Measurements from ENCODE around the gene EFEMP2. TPM values are rescaled to one million over a fixed set of nuclear protein-coding genes. Genes with fewer than 3 reads are reported as not detected.

Gene EFEMP2
- 0.21 to 1.0 TPM (median 0.78 TPM) in 5 replicates for total RNA-seq (2022; extraction: Qiagen RNA extraction)

GRCh38 chr11:65872586-65873317, at the start of gene EFEMP2:
Gene EFEMP2, minus strand, starts transcription at chr11:65872800. Its CDS starts 446 bp downstream, at chr11:65872354.

GRCh38 chr11:65919141-65919572, 46.6 kb upstream of the EFEMP2 start, which contains the start of gene DRAP1:
Gene DRAP1, plus strand, starts transcription at chr11:65919426. Its CDS starts 76 bp downstream, at chr11:65919502.

GRCh38 chr11:65918211-65919140, 45.9 kb upstream of the EFEMP2 start, which contains the start of gene C11orf68:
Gene C11orf68, minus strand, starts transcription at chr11:65919062. Its CDS starts 31 bp downstream, at chr11:65919031.

GRCh38 chr11:65900125-65900898, 27.7 kb upstream of the EFEMP2 start, which contains the start of gene FOSL1:
Gene FOSL1, minus strand, starts transcription at chr11:65900388. Its CDS starts 49 bp downstream, at chr11:65900339.

GRCh38 chr11:65890324-65891218, 18.0 kb upstream of the EFEMP2 start, which contains the start of gene CCDC85B:
Gene CCDC85B, plus strand, starts transcription at chr11:65890673. Its CDS starts 111 bp downstream, at chr11:65890784.

GRCh38 chr11:65888163-65888814, 15.7 kb upstream of the EFEMP2 start, which contains the start of gene FIBP:
Gene FIBP, minus strand, starts transcription at chr11:65888471. Its CDS starts 53 bp downstream, at chr11:65888418.

GRCh38 chr11:65879617-65880016, 7.0 kb upstream of the EFEMP2 start, which contains the start of gene CTSW:
Gene CTSW, plus strand, starts transcription at chr11:65879837. Its CDS starts 18 bp downstream, at chr11:65879855.

GRCh38 chr11:65860278-65861164, 12.1 kb downstream of the EFEMP2 start, which contains the start of gene MUS81:
Gene MUS81, plus strand, starts transcription at chr11:65860433. Its CDS starts 321 bp downstream, at chr11:65860754.

GRCh38 chr11:65857853-65858680, 14.5 kb downstream of the EFEMP2 start, which contains the start of gene CFL1:
Gene CFL1, minus strand, starts transcription at chr11:65858180. Its CDS starts 81 bp downstream, at chr11:65858099.

GRCh38 chr11:65833297-65834030, 39.1 kb downstream of the EFEMP2 start, which contains the start of gene SNX32:
Gene SNX32, plus strand, starts transcription at chr11:65833963. Its CDS starts 103 bp downstream, at chr11:65834066.

Other genes with a start within 250 kb of the EFEMP2 start
- gene SIPA1, start 234.7 kb downstream of the EFEMP2 start, total RNA-seq (2022; extraction: Qiagen RNA extraction): 9.4 to 16.4 TPM (median 15.6 TPM) in 5 replicates
- 58.7 to 77.6 TPM (median 77.2 TPM) in 5 replicates for gene RELA, start 209.9 kb downstream of the EFEMP2 start, total RNA-seq (2022; extraction: Qiagen RNA extraction)
- 43.0 to 54.7 TPM (median 52.9 TPM) in 5 replicates for gene KAT5, start 160.5 kb downstream of the EFEMP2 start, total RNA-seq (2022; extraction: Qiagen RNA extraction)
- gene RNASEH2C, start 152.0 kb downstream of the EFEMP2 start, total RNA-seq (2022; extraction: Qiagen RNA extraction): 22.8 to 46.0 TPM (median 44.1 TPM) in 5 replicates
- 7.5 to 12.1 TPM (median 10.0 TPM) in 5 replicates for gene AP5B1, start 91.8 kb downstream of the EFEMP2 start, total RNA-seq (2022; extraction: Qiagen RNA extraction)
- 0.05 to 0.12 TPM (median 0.08 TPM) in 5 replicates for gene OVOL1, start 85.7 kb downstream of the EFEMP2 start, total RNA-seq (2022; extraction: Qiagen RNA extraction)
- gene SNX32, start 38.8 kb downstream of the EFEMP2 start, total RNA-seq (2022; extraction: Qiagen RNA extraction): 0.03 to 0.08 TPM (median 0.04 TPM) in 3 of 5 replicates, not detected in the others
- gene CFL1, start 14.6 kb downstream of the EFEMP2 start, total RNA-seq (2022; extraction: Qiagen RNA extraction): 2,038 to 2,379 TPM (median 2,208 TPM) in 5 replicates
- gene MUS81, start 12.4 kb downstream of the EFEMP2 start, total RNA-seq (2022; extraction: Qiagen RNA extraction): 22.6 to 34.8 TPM (median 32.1 TPM) in 5 replicates
- 0.07 to 0.15 TPM in 2 of 5 replicates, not detected in the others for gene CTSW, start 7.0 kb upstream of the EFEMP2 start, total RNA-seq (2022; extraction: Qiagen RNA extraction)
- 68.8 to 91.4 TPM (median 86.2 TPM) in 5 replicates for gene FIBP, start 15.7 kb upstream of the EFEMP2 start, total RNA-seq (2022; extraction: Qiagen RNA extraction)
- 20.6 to 40.4 TPM (median 35.5 TPM) in 5 replicates for gene CCDC85B, start 17.9 kb upstream of the EFEMP2 start, total RNA-seq (2022; extraction: Qiagen RNA extraction)
- 101 to 162 TPM (median 128 TPM) in 5 replicates for gene FOSL1, start 27.6 kb upstream of the EFEMP2 start, total RNA-seq (2022; extraction: Qiagen RNA extraction)
- 27.5 to 41.8 TPM (median 38.7 TPM) in 5 replicates for gene C11orf68, start 46.3 kb upstream of the EFEMP2 start, total RNA-seq (2022; extraction: Qiagen RNA extraction)
- gene DRAP1, start 46.6 kb upstream of the EFEMP2 start, total RNA-seq (2022; extraction: Qiagen RNA extraction): 168 to 287 TPM (median 230 TPM) in 5 replicates
- gene TSGA10IP, start 72.7 kb upstream of the EFEMP2 start, total RNA-seq (2022; extraction: Qiagen RNA extraction): not detected in 5 replicates
- gene SART1, start 88.9 kb upstream of the EFEMP2 start, total RNA-seq (2022; extraction: Qiagen RNA extraction): 46.1 to 70.0 TPM (median 66.5 TPM) in 5 replicates
- gene EIF1AD, start 129.4 kb upstream of the EFEMP2 start, total RNA-seq (2022; extraction: Qiagen RNA extraction): 39.5 to 47.3 TPM (median 42.0 TPM) in 5 replicates
- gene BANF1, start 129.7 kb upstream of the EFEMP2 start, total RNA-seq (2022; extraction: Qiagen RNA extraction): 383 to 500 TPM (median 463 TPM) in 5 replicates
- not detected in 5 replicates for gene CST6, start 139.2 kb upstream of the EFEMP2 start, total RNA-seq (2022; extraction: Qiagen RNA extraction)
- gene CATSPER1, start 153.7 kb upstream of the EFEMP2 start, total RNA-seq (2022; extraction: Qiagen RNA extraction): 0.61 to 0.99 TPM (median 0.95 TPM) in 5 replicates
- not detected in 5 replicates for gene GAL3ST3, start 176.4 kb upstream of the EFEMP2 start, total RNA-seq (2022; extraction: Qiagen RNA extraction)
- gene SF3B2, start 179.6 kb upstream of the EFEMP2 start, total RNA-seq (2022; extraction: Qiagen RNA extraction): 175 to 193 TPM (median 190 TPM) in 5 replicates
- 61.9 to 105 TPM (median 92.3 TPM) in 5 replicates for gene PACS1, start 197.5 kb upstream of the EFEMP2 start, total RNA-seq (2022; extraction: Qiagen RNA extraction)